Ovary (tissue), 9 donors: ENCODE results near the gene SHMT2. TPM values are rescaled to one million over a fixed set of nuclear protein-coding genes. Genes with fewer than 3 reads are reported as not detected.

ENCODE experiments used
- DNase-seq, 5 donors: peaks; one replicate each; pipeline ENCODE4 v3.0.0-alpha.2; 2019 to 2020
- H3K27ac ChIP-seq, 2 donors: fragments of 200-600 bp; one replicate each; pipeline versions ENCODE4 v1.5.1 to v1.8.0; 2019 to 2022
- H3K27me3 ChIP-seq: fragments of 200-600 bp; one replicate; pipeline ENCODE4 v1.8.0; 2022
- H3K36me3 ChIP-seq: fragments of 200-600 bp; sonication (generic); one replicate; pipeline ENCODE4 v1.5.1; 2019
- H3K4me1 ChIP-seq: one replicate; pipeline ENCODE4 v1.8.1; 2013; ENCODE audit warnings: mild to moderate bottlenecking, moderate library complexity; ENCODE audit not compliant: insufficient read depth
- H3K4me3 ChIP-seq: fragments of 200-600 bp; sonication (generic); one replicate; pipeline ENCODE4 v1.5.1; 2017
- H3K9me3 ChIP-seq, 2 donors: fragments of 200-600 bp in 1 of 2; sonication (generic) in 1 of 2; one replicate each; pipeline versions ENCODE4 v1.5.1 to v1.8.1; 2013 to 2019; ENCODE audit warnings: mild to moderate bottlenecking in 1 of 2, moderate library complexity in 1 of 2
- EP300 ChIP-seq: sonication (generic); formaldehyde crosslinking; IDR thresholded peaks from one replicate; pipeline ENCODE4 v1.6.1; 2017; ENCODE audit warnings: antibody characterized with exemption
- POLR2A ChIP-seq: fragments of 450-650 bp; IDR thresholded peaks from one replicate; pipeline ENCODE4 v1.6.1; 2017; ENCODE audit warnings: antibody characterized with exemption, mild to moderate bottlenecking, moderate library complexity
- WGBS, 3 donors: extraction: QIAGEN DNeasy Blood & Tissue Kit in 1 of 3; methylation state at CpG; one replicate each; pipeline versions ENCODE4 v1.1.5 to v1.1.7; 2013 to 2017; 5-methylcytosine and 5-hydroxymethylcytosine counted together
- intact Hi-C, 4 donors: fragments of 100-400 bp; cut with DNase I; formaldehyde crosslinking; loops; one replicate each; pipeline versions ENCODE4 v1.11.0 to v1.15.1; 2022 to 2023
- polyA plus RNA-seq, 2 donors: library from polyadenylated mRNA; stranded (reverse); fragments of 200-250 nt in 1 of 2; fragments of 350-450 nt in 1 of 2; fragmentation: Illumina TruSeq in 1 of 2; extraction: RNeasy Lipid Tissue Mini Kit (QIAGEN cat#74804) in 1 of 2; gene quantifications; one replicate each; pipeline ENCODE4 v1.2.3, GENCODE V29; 2013 to 2014
- total RNA-seq, 7 donors: library from RNA; depleted of rRNA in 2 of 7; stranded (reverse); fragments of >200 nt in 2 of 7; fragmentation: NEBNext Ultra II Directional in 3 of 7; extraction: Animal tissue kit (Norgen Biotek cat#: 25700) in 3 of 7; gene quantifications; one replicate each; pipeline versions ENCODE4 v1.1.0 to v1.2.4, GENCODE V29; 2016 to 2023
- TF ChIP-seq, protein P1 (sequence below), 3 donors: fragments of 450-650 bp in 2 of 3; fragments of 200-600 bp in 1 of 3; IDR thresholded peaks; one replicate each; pipeline versions ENCODE4 v1.5.1 to v1.8.0; 2016 to 2022; ENCODE audit warnings: antibody characterized with exemption in 3 of 3, mild to moderate bottlenecking in 1 of 3
- donor health status: DM: no; HTN: no; CAD: no; lungs with moderate emphysema.
- donor health status: DM: no; HTN: no; CAD: no.
- donor health status: Bipolar disorder and iron deficiency.
- donor health status: DM: yes; HTN: yes; CAD: no.
- donor health status: DM: no; HTN: no; CAD: no.
- donor health status: DM: yes; HTN: yes; CAD: no.

Gene SHMT2
- total and polyA plus RNA-seq, 9 donors, result 23.0 to 185 (median 42.0) TPM

GRCh38 chr12:57234233-57234570, 4.7 kb downstream of the SHMT2 start:
- H3K4me3 ChIP-seq, result no peak overlapping the region
- no peak for DNase-seq
- no peaks in the 10 kb centered on the region for H3K27me3 ChIP-seq
- intact Hi-C loops, result no loop called here
- no peak overlapping the region for H3K27ac ChIP-seq
- H3K9me3 ChIP-seq, result no peaks in the 10 kb centered on the region
- H3K4me1 ChIP-seq, result peaks cover 11% of the 10 kb centered on the region
- TF ChIP-seq, protein P1, sequence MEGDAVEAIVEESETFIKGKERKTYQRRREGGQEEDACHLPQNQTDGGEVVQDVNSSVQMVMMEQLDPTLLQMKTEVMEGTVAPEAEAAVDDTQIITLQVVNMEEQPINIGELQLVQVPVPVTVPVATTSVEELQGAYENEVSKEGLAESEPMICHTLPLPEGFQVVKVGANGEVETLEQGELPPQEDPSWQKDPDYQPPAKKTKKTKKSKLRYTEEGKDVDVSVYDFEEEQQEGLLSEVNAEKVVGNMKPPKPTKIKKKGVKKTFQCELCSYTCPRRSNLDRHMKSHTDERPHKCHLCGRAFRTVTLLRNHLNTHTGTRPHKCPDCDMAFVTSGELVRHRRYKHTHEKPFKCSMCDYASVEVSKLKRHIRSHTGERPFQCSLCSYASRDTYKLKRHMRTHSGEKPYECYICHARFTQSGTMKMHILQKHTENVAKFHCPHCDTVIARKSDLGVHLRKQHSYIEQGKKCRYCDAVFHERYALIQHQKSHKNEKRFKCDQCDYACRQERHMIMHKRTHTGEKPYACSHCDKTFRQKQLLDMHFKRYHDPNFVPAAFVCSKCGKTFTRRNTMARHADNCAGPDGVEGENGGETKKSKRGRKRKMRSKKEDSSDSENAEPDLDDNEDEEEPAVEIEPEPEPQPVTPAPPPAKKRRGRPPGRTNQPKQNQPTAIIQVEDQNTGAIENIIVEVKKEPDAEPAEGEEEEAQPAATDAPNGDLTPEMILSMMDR (IDR thresholded peaks at IDR 0.05), result no peak
- H3K36me3 ChIP-seq, result no peaks in the 10 kb centered on the region
- 78 to 95% (median 92%) methylated on average over 3 of the region's 3 CpGs for WGBS, 3 donors

DNA sequence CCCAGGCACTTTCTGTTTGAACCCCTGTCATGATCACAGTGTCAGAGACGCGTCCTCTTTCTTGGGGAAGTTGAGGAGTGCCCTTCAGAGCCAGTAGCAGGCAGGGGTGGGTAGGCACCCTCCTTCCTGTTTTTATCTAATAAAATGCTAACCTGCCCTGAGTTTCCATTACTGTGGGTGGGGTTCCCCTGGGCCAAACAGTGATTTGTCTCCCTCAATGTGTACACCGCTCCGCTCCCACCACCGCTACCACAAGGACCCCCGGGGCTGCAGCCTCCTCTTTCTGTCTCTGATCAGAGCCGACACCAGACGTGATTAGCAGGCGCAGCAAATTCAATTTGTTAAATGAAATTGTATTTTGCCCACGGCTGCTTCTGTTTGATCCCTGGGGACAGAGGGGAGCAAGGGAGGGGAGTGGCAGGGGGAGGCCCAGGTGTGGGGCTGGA, 5.1 kb downstream of the SHMT2 start:
- no peak for DNase-seq
- no peak overlapping the region for H3K4me3 ChIP-seq
- intact Hi-C loops, result no loop called here
- H3K9me3 ChIP-seq, result no peaks in the 10 kb centered on the region
- H3K27me3 ChIP-seq, result no peaks in the 10 kb centered on the region
- H3K27ac ChIP-seq, result no peak overlapping the region
- H3K36me3 ChIP-seq, result no peaks in the 10 kb centered on the region
- TF ChIP-seq POLR2A, result no peak
- TF ChIP-seq, protein P1 (IDR thresholded peaks at IDR 0.05), result no peak
- TF ChIP-seq EP300, result no peak
- H3K4me1 ChIP-seq, result peaks cover 11% of the 10 kb centered on the region
- 84 to 88% (median 88%) methylated on average over 10 of the region's 10 CpGs for WGBS, 3 donors

- H3K27me3 ChIP-seq, result no peaks in the 10 kb centered on the region
Measured at GRCh38 chr12:57235017-57235727, 5.7 kb downstream of the SHMT2 start.

DNA sequence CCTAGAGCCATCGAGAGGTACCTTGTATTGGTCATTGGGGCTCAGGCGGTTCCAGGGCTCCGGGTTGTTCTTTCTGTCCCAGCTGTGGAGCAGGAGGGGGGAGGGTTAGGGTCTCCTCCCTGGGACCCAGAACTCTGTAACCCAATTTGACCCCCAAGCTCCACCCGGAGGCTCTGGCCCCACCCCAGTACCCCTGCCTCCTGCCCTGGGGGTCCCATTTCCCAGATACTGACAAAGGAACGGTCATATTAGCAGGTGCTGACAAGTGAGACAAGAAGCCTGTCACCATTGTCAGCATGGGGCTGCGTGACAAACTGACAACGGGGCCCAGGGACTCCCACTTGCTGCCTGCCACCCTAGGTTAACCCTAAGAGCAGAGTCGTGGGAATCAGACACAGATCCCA, 6.2 kb downstream of the SHMT2 start:
- 53 to 73% (median 68%) methylated on average over 8 of the region's 8 CpGs for WGBS, 3 donors
- intact Hi-C loops, result no loop called here

More at GRCh38 chr12:57235017-57235727, 5.7 kb downstream of the SHMT2 start:
- WGBS, 3 donors, result 58 to 61% (median 59%) methylated on average over 25 to 26 of the region's 26 CpGs
- no peak for DNase-seq
- Histone ChIP-seq H3K9me3 (no peaks in the 10 kb centered on the region), H3K4me3 (no peak overlapping the region), H3K4me1 (peaks cover 12% of the 10 kb centered on the region), H3K27ac (no peak overlapping the region), H3K36me3 (no peaks in the 10 kb centered on the region)
- TF ChIP-seq, protein P1 (IDR thresholded peaks at IDR 0.05), result no peak
- intact Hi-C loops, result no loop called here

More for the DNA sequence above, 6.2 kb downstream of the SHMT2 start:
- H3K36me3 ChIP-seq, result no peaks in the 10 kb centered on the region
- TF ChIP-seq, protein P1 (IDR thresholded peaks at IDR 0.05), result no peak
- no peak for TF ChIP-seq EP300
- no peak for TF ChIP-seq POLR2A
- no peak overlapping the region for H3K27ac ChIP-seq
- DNase-seq, result no peak
- H3K9me3 ChIP-seq, result no peaks in the 10 kb centered on the region
- H3K4me3 ChIP-seq, result no peak overlapping the region
- H3K27me3 ChIP-seq, result peaks cover 2% of the 10 kb centered on the region
- peaks cover 12% of the 10 kb centered on the region for H3K4me1 ChIP-seq
